Measurements from ENCODE around the gene CHAD. TPM values are rescaled to one million over a fixed set of nuclear protein-coding genes. Genes with fewer than 3 reads are reported as not detected.

The CHAD gene
- total and polyA plus RNA-seq, 2 of the 13 experiments (the other 11 are each of a cell fraction or from before 2014, with no cell fraction given) = 1.4 TPM; not detected in 1

GRCh38 chr17:50426472-50426782 lies 42.3 kb downstream of the CHAD start (continued):
- TF ChIP-seq ELF1 (CRISPR knock-in tag; IDR thresholded peaks at IDR 0.05) = no peak
- no peak for TF ChIP-seq TFAP4 (IDR thresholded peaks at IDR 0.05; ENCODE audit: borderline replicate concordance, low read depth)
- TF ChIP-seq ETV5 (CRISPR knock-in tag; IDR thresholded peaks at IDR 0.05; ENCODE audit: borderline replicate concordance) = no peak
- no peak for TF ChIP-seq ZNF318 (CRISPR knock-in tag; IDR thresholded peaks at IDR 0.05)
- TF ChIP-seq CBX5 (CRISPR knock-in tag; IDR thresholded peaks at IDR 0.05; ENCODE audit: borderline replicate concordance) = no peak
- no peak for TF ChIP-seq RBM39 (IDR thresholded peaks at IDR 0.05; ENCODE audit: low read depth, low read length, poor library complexity, severe bottlenecking)
- TF ChIP-seq PAF1 (CRISPR knock-in tag; IDR thresholded peaks at IDR 0.05) = no peak
- TF ChIP-seq MNT (IDR thresholded peaks at IDR 0.05) = no peak
